Effector memory CD8-positive, alpha-beta T cell (primary cell): ENCODE data around the gene CD46.

Experiments used
- ATAC-seq: fragments of 150-1000 bp; cut with Tn5 transposase; replicated peaks from 2 replicates; pipeline ENCODE4 v1.10.0; 2021; ENCODE audit warnings: mild to moderate bottlenecking, moderate library complexity
- DNase-seq, 3 experiments: peaks; one replicate each; pipeline ENCODE4 v3.0.0; 2021
- H3K27ac Mint-ChIP-seq, 2 donors: one replicate each; pipeline ENCODE4 v1.8.0; 2022; ENCODE audit warnings: mild to moderate bottlenecking in 2 of 2, mixed read lengths in 2 of 2, moderate library complexity in 2 of 2
- H3K27me3 Mint-ChIP-seq, 2 donors: one replicate each; pipeline ENCODE4 v1.8.0; 2022; ENCODE audit warnings: mixed read lengths in 2 of 2
- H3K36me3 Mint-ChIP-seq: one replicate; pipeline ENCODE4 v1.8.0; 2022; ENCODE audit warnings: mild to moderate bottlenecking, moderate library complexity, mixed read lengths; ENCODE audit not compliant: insufficient read depth
- H3K4me1 Mint-ChIP-seq, 2 donors: one replicate each; pipeline ENCODE4 v1.8.0; 2022; ENCODE audit warnings: low read depth in 2 of 2, mixed read lengths in 2 of 2
- H3K4me3 Mint-ChIP-seq, 2 donors: one replicate each; pipeline ENCODE4 v1.8.0; 2022; ENCODE audit warnings: mild to moderate bottlenecking in 2 of 2, mixed read lengths in 2 of 2, moderate library complexity in 2 of 2
- H3K9me3 Mint-ChIP-seq, 2 donors: one replicate each; pipeline ENCODE4 v1.8.0; 2022; ENCODE audit warnings: mixed read lengths in 2 of 2

The CD46 gene

DNA sequence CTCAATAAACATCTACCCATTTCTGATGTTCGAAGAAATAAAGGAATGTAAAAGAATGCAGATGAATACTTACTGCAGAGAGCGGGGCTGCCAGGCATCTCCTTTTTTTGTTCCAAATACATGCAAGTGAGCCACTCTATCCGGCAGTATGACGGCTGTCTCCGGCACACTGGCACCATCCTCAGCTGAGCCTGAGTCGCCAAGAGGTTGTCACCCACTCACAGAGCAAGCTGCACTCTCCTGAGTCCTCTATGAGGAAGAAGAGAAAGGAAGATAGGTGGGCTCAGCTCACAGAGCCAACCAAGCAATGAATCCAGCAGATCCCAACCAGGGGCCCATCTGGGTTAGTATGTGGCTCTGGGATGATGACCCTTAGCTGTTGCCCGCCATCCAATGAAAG is 65.3 kb downstream of the CD46 start:
- no peak overlapping the region for H3K4me3 Mint-ChIP-seq
- H3K9me3 Mint-ChIP-seq = no peaks in the 10 kb centered on the region
- H3K27me3 Mint-ChIP-seq = no peaks in the 10 kb centered on the region
- DNase-seq (no peak), ATAC-seq (no peak)
- H3K27ac Mint-ChIP-seq = peak overlapping the region; percentile 85 to 89
- H3K36me3 Mint-ChIP-seq = peaks cover 57% of the 10 kb centered on the region
- H3K4me1 Mint-ChIP-seq = peaks cover 53 to 69% of the 10 kb centered on the region in 2 donors

DNA sequence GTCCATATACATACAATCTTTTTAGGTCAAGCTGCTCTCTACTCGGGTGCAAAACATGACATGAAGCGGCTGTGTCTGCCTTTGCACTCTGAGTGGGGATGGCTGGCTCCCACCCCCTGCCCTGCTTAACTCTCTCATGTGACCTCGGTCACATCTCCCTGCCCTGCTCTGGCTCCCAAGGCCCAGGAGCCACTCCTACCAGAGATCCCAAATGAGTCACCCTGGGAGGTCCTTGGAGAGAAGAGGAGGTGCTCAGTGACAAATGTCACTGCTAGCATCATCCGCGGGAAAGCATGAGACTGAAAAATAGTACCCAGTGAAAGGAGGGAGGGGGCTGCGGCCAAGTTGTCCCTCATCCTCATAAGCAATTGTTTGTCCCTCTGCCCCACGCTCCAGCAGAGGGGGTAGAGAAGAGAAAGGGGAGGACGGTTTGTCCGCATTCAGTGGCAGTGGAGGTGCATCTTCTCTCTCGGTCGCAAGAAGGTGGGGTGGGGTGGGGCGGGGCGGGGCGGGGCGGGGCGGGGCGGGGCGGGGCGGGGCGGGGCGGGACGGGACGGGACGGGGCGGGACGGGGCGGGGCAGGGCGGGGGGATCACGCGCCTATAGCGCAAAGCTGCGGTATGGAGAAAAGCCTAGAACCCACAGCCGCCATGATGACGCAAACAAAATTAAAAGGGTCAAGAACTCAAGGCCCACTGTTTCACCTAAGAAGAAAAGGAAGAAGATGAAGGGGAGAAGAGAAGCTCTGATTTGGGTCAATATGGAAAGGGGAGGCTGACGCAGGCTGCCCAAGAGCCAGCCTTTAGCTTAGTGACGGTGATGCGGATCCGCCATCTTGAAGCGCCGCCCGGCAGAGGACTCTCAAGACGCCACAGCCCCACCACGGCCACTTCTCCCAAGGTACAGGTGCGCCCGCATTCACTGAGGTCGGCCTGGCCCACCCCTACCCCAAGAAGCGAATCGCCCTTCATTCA is 66.2 kb downstream of the CD46 start:
- ATAC-seq = no peak
- peaks cover 58% of the 10 kb centered on the region for H3K36me3 Mint-ChIP-seq
- no peaks in the 10 kb centered on the region for H3K9me3 Mint-ChIP-seq
- peaks cover 58 to 72% of the 10 kb centered on the region in 2 donors for H3K4me1 Mint-ChIP-seq
- no peak overlapping the region for H3K4me3 Mint-ChIP-seq
- DNase-seq = no peak
- peak overlapping the region; percentile 29 to 85 for H3K27ac Mint-ChIP-seq
- H3K27me3 Mint-ChIP-seq = no peaks in the 10 kb centered on the region

DNA sequence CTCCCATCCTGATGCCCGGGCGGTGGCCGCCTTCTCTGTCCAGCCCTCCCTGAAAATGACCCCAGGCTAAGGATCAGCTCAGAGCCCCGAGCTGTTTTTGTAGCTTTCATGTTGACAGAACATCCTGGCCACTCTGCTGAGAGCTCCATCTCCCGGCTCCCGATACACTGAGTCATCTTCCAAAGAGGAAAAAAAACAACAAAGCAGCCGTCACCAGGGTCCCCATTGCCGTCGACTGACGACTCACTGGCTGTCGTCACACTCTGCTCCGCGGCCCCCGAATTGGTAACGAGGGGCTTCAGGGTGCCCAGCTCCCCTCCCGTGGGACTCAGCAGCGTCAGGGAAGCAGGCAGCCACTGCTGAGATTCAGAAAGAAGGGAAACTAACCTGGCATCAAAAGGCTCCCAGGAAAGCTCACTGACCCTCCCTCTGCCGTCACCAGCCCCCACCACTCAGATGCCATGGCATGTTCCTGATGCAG is 67.2 kb downstream of the CD46 start:
- DNase-seq (no peak), ATAC-seq (no peak)
- Mint-ChIP-seq H3K27me3 (no peaks in the 10 kb centered on the region), H3K4me1 (peaks cover 57 to 67% of the 10 kb centered on the region in 2 donors), H3K4me3 (no peak overlapping the region), H3K36me3 (peaks cover 58% of the 10 kb centered on the region), H3K27ac (peak overlapping the region in 1 of 2 donors; percentile 41), H3K9me3 (peaks cover 0 to 2% of the 10 kb centered on the region in 2 donors)

DNA sequence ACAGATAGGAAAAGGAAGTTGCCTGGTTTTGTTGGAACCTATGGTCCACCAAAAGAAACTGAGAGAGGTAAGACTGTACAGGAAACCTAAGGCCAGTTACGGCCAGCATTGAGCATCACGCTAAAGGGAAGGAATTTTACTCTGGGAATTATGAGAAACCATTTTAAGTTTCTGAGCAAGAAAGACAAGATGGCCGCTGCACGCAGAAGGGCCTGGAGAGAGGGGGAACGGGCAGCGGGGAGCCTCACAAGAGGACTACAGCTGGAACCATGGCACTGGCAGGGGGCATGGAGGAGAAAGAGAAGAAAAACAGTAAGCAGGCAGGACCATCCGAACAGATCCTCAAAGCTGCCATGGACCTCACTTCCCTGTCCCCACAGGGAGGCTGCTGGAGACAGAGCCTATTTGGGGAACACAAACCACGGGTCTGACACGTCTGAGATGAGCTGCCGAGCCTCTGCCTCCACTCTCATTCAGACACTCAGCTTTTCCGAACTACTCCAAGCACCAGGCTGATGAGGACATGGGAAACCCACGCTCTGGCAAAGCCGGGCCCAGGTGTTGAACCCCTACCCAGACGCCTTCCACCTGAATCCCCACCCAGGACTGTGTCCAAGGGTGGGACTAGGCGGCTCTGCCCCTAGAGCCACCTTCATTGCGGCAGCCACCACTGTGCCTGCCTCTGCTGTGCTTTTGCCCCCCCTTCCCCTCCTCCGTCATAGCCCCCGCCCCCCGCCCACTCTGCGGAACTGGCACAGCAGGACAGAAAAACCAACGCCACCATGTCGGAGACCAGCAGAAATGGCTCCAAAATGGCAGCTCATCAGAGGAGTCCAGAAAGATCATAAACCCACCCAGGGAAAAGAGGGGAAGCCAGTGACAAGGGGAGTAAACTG is 69.0 kb downstream of the CD46 start:
- peak overlapping the region; percentile 1 to 21 for H3K4me3 Mint-ChIP-seq
- peaks cover 60 to 61% of the 10 kb centered on the region in 2 donors for H3K4me1 Mint-ChIP-seq
- H3K27ac Mint-ChIP-seq = peak overlapping the region; percentile 68 to 78
- ATAC-seq (no peak), DNase-seq (no peak)
- H3K36me3 Mint-ChIP-seq = peaks cover 53% of the 10 kb centered on the region
- peaks cover 0 to 2% of the 10 kb centered on the region in 2 donors for H3K9me3 Mint-ChIP-seq
- H3K27me3 Mint-ChIP-seq = no peaks in the 10 kb centered on the region

GRCh38 chr1:207821464-207822045 is 69.7 kb downstream of the CD46 start:
- H3K4me3 Mint-ChIP-seq = peak overlapping the region; percentile 80 to 85
- H3K27me3 Mint-ChIP-seq = no peaks in the 10 kb centered on the region
- H3K9me3 Mint-ChIP-seq = peaks cover 0 to 2% of the 10 kb centered on the region in 2 donors
- peaks cover 49% of the 10 kb centered on the region for H3K36me3 Mint-ChIP-seq
- H3K4me1 Mint-ChIP-seq = peaks cover 60% of the 10 kb centered on the region in 2 donors
- H3K27ac Mint-ChIP-seq = peak overlapping the region; percentile 22 to 99
- no peak for DNase-seq
- ATAC-seq = no peak

DNA sequence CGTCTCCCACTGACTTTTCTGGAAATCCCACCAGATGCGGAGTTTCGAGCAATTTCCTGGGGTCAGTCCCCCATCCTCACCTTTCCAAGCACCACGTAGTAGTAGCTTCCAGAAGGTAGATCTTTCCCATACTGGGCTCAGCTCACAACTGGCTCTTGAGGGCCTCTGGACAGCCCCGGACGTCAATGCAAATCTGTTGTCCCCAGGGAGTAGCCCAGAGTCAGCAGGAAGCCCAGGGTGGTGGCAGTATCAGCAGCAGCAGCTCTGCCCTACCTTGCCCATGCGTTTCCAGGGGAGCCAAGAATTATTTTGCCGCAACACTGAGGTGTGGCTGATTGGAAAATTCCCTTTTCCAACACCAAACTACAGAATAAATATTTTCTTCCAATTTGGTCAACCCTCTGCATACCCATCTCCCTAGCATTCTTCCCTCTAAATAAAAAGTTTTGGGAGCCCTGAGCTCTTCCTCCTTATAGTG is 70.3 kb downstream of the CD46 start:
- Mint-ChIP-seq H3K4me3 (peak overlapping the region; percentile 80 to 85), H3K36me3 (peaks cover 44% of the 10 kb centered on the region), H3K9me3 (peaks cover 0 to 2% of the 10 kb centered on the region in 2 donors), H3K27me3 (no peaks in the 10 kb centered on the region), H3K27ac (peak overlapping the region; percentile 99 to 100), H3K4me1 (peaks cover 57 to 59% of the 10 kb centered on the region in 2 donors)
- ATAC-seq (no peak), DNase-seq (no peak)

DNA sequence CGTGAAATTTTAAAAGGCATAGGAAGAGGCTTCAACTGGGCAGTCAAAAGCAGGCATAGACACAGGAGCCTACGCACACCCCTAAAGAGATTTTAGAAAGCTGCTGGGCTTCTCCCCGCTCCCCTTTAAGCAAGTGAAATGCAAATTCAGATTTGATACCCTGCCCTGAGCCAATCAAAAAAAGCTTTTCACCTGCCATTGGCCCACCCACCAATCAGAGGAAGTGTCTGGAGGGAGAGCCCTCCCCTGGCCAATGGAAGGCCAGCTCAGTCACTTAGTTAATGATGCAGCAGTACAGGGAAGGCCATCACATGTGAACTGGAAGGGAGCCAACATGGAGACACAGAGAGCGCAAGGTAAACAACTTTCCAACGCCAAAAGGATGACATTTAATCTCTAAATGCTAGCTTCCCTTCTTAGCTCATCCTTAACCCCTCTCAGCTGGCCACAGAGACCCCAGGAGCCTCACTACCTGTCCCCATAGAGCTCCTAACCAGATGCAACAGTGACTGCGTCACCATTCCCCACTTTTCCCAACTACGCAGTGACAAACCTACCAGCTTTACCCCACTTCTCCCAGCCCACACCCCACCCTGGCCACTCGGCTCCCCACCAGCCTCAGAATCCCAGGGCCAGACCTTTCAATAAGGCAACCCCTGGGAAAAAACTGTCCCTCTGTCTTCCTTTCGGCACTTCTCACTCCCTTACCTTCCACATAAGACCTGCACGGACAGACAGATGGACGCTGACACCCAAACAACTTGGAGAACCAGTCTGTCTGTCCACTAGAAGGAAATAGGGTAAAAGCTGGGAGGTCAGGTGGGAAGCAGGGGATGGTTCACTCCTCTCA is 71.0 kb downstream of the CD46 start:
- ATAC-seq (peak; percentile 9), DNase-seq (peak; percentile 27 to 36 (median 29))
- Mint-ChIP-seq H3K27ac (peak overlapping the region; percentile 99 to 100), H3K4me1 (peaks cover 52 to 56% of the 10 kb centered on the region in 2 donors), H3K36me3 (peaks cover 40% of the 10 kb centered on the region), H3K9me3 (peaks cover 0 to 2% of the 10 kb centered on the region in 2 donors), H3K27me3 (no peaks in the 10 kb centered on the region), H3K4me3 (peak overlapping the region; percentile 80 to 85)

GRCh38 chr1:207823531-207823879 is 71.7 kb downstream of the CD46 start:
- peaks cover 38% of the 10 kb centered on the region for H3K36me3 Mint-ChIP-seq
- no peak for ATAC-seq
- peaks cover 0 to 2% of the 10 kb centered on the region in 2 donors for H3K9me3 Mint-ChIP-seq
- DNase-seq = no peak
- H3K4me1 Mint-ChIP-seq = peaks cover 55 to 60% of the 10 kb centered on the region in 2 donors
- no peaks in the 10 kb centered on the region for H3K27me3 Mint-ChIP-seq
- peak overlapping the region; percentile 80 to 85 for H3K4me3 Mint-ChIP-seq
- H3K27ac Mint-ChIP-seq = peak overlapping the region; percentile 99 to 100

DNA sequence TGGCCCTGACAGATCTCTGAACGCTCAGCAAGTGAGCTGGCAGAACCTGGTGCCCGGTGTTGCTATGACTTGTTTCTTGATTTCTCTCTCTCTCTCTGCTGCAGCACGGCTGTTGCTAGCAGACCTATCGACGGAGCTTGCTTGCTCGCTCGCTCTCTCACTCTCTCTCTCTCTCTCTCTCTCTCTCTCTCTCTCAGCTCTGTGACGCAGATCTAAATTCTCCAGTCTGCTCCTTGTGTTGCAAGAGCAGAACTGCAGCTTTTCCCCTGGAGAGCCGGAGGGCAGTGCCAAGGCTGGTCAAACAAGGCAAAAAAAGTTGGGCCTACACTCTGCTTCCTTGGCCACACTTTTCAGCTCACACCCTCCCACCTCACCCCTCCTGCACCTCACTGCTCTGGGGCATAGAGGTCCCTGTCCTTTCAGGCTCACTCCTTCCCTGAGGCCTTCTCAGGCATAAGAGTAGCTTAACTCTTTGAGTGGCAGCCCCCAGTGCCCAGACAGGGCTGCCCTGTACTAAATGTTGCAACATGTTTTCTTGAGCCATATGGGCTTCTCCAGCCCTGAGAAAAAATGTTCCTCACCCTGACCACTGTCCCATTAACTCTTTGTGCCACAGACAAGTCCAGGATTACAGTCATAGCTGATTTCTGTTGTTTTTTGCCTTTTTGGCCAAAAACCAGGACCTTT is 72.2 kb downstream of the CD46 start:
- H3K36me3 Mint-ChIP-seq = peaks cover 35% of the 10 kb centered on the region
- H3K27ac Mint-ChIP-seq = peak overlapping the region; percentile 99 to 100
- peak overlapping the region; percentile 80 to 85 for H3K4me3 Mint-ChIP-seq
- peaks cover 0 to 2% of the 10 kb centered on the region in 2 donors for H3K9me3 Mint-ChIP-seq
- peaks cover 60 to 63% of the 10 kb centered on the region in 2 donors for H3K4me1 Mint-ChIP-seq
- ATAC-seq (peak; percentile 45), DNase-seq (peak; percentile 56 to 64 (median 61))
- no peaks in the 10 kb centered on the region for H3K27me3 Mint-ChIP-seq

DNA sequence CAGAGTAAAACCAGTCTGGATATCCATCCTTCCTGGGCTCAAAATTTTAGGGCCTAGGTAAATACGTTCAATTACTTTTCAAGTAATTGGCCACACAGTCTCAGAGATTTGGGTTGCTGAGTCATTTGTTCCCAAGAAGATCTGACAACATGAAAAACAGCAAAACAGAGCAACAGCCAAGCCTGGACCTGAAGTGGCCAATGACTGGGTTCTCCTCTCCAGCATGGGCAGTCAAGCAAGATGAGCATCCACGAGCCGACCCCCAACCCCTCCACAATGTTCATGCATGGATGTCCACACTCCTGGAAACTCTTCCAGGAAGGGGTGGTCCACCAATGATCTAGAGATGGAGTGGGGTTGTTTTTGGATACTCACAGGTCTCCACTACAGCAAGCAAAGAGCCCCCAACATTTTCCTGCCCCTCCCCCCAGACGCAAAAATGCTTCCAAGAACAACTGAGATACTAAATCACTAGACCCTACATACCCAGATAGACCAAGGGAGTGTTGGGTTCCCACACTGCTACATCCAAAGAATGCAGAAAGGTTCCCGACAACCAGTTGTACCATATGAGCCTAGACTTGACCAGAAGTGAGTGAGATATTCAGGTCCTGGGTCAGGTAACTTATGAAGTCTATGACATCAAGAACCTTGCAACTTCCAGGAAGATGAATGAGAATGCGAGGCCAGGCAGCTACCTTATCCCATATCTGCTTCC is 73.0 kb downstream of the CD46 start:
- peak overlapping the region; percentile 80 to 85 for H3K4me3 Mint-ChIP-seq
- DNase-seq = no peak
- ATAC-seq = no peak
- H3K9me3 Mint-ChIP-seq = peaks cover 0 to 2% of the 10 kb centered on the region in 2 donors
- H3K27ac Mint-ChIP-seq = peak overlapping the region; percentile 99 to 100
- H3K36me3 Mint-ChIP-seq = peaks cover 31% of the 10 kb centered on the region
- H3K4me1 Mint-ChIP-seq = peaks cover 61 to 63% of the 10 kb centered on the region in 2 donors
- no peaks in the 10 kb centered on the region for H3K27me3 Mint-ChIP-seq

GRCh38 chr1:207825409-207825695 is 73.5 kb downstream of the CD46 start:
- Mint-ChIP-seq H3K27me3 (no peaks in the 10 kb centered on the region), H3K4me3 (peak overlapping the region; percentile 80 to 85)

More at GRCh38 chr1:207825409-207825695, 73.5 kb downstream of the CD46 start:
- no peak for DNase-seq
- Mint-ChIP-seq H3K27ac (peak overlapping the region; percentile 99 to 100), H3K36me3 (peaks cover 28% of the 10 kb centered on the region), H3K9me3 (peaks cover 0 to 2% of the 10 kb centered on the region in 2 donors), H3K4me1 (peaks cover 61 to 62% of the 10 kb centered on the region in 2 donors)
- ATAC-seq = no peak
